Measurements from ENCODE around the gene TPBGL. TPM values are rescaled to one million over a fixed set of nuclear protein-coding genes. Genes with fewer than 3 reads are reported as not detected.

TPBGL gene
- total RNA-seq, 1 experiment from 2014 or later = not detected

- H3K4me3 ChIP-seq (ENCODE audit: low read length) = peak overlapping the region; percentile 65
- H3K9me2 ChIP-seq (replicated peaks; ENCODE audit: low read length) = no peaks in the 10 kb centered on the region
- POLR2A ChIA-PET (ENCODE audit: unreplicated experiment) = no interaction called here
- H3K36me3 ChIP-seq (ENCODE audit: low read depth, low read length) = no peaks in the 10 kb centered on the region
- H3F3A ChIP-seq (ENCODE audit: low read length, unreplicated experiment) = no peaks in the 10 kb centered on the region
- peak; percentile 95 for ATAC-seq
- peak; percentile 94 for DNase-seq
- H2AFZ ChIP-seq (ENCODE audit: low read length) = peak overlapping the region; percentile 80; the same call in 1 of the 2 replicates
- H3K79me2 ChIP-seq (ENCODE audit: low read length) = no peaks in the 10 kb centered on the region
- intact Hi-C loops (cut with micrococcal nuclease) = no loop called here
- no peaks in the 10 kb centered on the region for H4K20me1 ChIP-seq (ENCODE audit: low read length)
- peak overlapping the region; percentile 83 for H3K4me2 ChIP-seq (ENCODE audit: low read length)
- TF ChIP-seq CTCF (conservative IDR thresholded peaks at IDR 0.05; ENCODE audit: low read depth, low read length) (peak; percentile 70), EZH2 (IDR thresholded peaks at IDR 0.05; ENCODE audit: low read length, unreplicated experiment) (no peak), EZH2phosphoT487 (IDR thresholded peaks at IDR 0.05; ENCODE audit: borderline replicate concordance, low read length) (no peak)
- no peak overlapping the region for H3K9ac ChIP-seq (ENCODE audit: low read length)
- peaks cover 53% of the 10 kb centered on the region for H3K27me3 ChIP-seq (ENCODE audit: low read length)
- no TSS peak for BruUV-seq (replicated peaks)
- CTCF ChIA-PET = interaction anchor here (0.6 to 1.9 kb wide), 5 partner anchors 36 to 253 kb away, joined by 3 to 15 read pairs (median 3); partner anchors contain the start of gene NEU3
- no peaks in the 10 kb centered on the region for H3K9me3 ChIP-seq (ENCODE audit: low read length)
- H3K27ac ChIP-seq (ENCODE audit: low read length) = no peak overlapping the region
- H3K4me1 ChIP-seq (ENCODE audit: insufficient read depth, low read length) = peaks cover 4% of the 10 kb centered on the region; the same call in 1 of the 2 replicates
Measured at GRCh38 chr11:75241036-75241905, 697 bp downstream of the TPBGL start.

DNA sequence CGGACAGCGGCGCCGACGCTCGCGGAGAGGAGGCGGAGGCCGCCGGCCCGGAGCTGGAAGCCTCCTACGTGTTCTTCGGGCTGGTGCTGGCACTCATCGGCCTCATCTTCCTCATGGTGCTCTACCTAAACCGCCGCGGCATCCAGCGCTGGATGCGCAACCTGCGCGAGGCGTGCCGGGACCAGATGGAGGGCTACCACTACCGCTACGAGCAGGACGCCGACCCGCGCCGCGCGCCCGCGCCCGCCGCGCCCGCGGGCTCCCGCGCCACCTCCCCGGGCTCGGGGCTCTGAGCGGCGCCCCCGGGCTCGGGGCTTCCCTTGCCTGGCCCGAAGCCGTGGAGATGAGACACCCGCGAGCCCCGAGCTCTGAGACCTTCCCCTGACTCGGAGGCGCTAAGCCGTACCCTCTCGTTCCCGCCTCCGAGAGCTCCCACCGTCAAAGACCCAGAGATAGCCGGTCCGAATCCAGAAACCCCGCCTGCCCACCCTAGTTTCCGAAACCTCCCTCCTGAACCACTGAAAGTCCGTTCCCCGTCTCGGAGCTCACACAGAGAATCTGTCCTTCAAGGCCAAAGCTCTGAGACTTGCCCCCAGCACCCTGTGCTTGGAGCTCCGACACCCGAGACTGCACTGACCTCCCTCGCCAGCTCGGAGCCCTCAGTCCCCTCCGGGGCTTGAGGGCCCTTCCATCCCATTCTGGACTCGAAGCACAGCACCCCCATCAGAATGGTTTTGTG, 1.5 kb downstream of the TPBGL start:
- DNase-seq (no peak), ATAC-seq (peak; percentile 15)
- Histone ChIP-seq H4K20me1 (ENCODE audit: low read length) (no peaks in the 10 kb centered on the region), H2AFZ (ENCODE audit: low read length) (peak overlapping the region; percentile 80), H3K4me3 (ENCODE audit: low read length) (peak overlapping the region; percentile 65), H3K4me2 (ENCODE audit: low read length) (peak overlapping the region; percentile 83), H3K79me2 (ENCODE audit: low read length) (no peaks in the 10 kb centered on the region), H3K9me3 (ENCODE audit: low read length) (no peaks in the 10 kb centered on the region), H3K27me3 (ENCODE audit: low read length) (peaks cover 53% of the 10 kb centered on the region), H3K4me1 (ENCODE audit: insufficient read depth, low read length) (peaks cover 4% of the 10 kb centered on the region; the same call in 1 of the 2 replicates), H3K9me2 (replicated peaks; ENCODE audit: low read length) (no peaks in the 10 kb centered on the region), H3F3A (ENCODE audit: low read length, unreplicated experiment) (no peaks in the 10 kb centered on the region), H3K36me3 (ENCODE audit: low read depth, low read length) (no peaks in the 10 kb centered on the region), H3K9ac (ENCODE audit: low read length) (no peak overlapping the region), H3K27ac (ENCODE audit: low read length) (no peak overlapping the region)
- TF ChIP-seq EZH2phosphoT487 (IDR thresholded peaks at IDR 0.05; ENCODE audit: borderline replicate concordance, low read length) = no peak
- TF ChIP-seq EZH2 (IDR thresholded peaks at IDR 0.05; ENCODE audit: low read length, unreplicated experiment) = no peak
- no peak; the same call in 1 of the 2 replicates for TF ChIP-seq CTCF (conservative IDR thresholded peaks at IDR 0.05; ENCODE audit: low read depth, low read length)
- intact Hi-C loops (cut with micrococcal nuclease) = no loop called here
- ChIA-PET CTCF (interaction anchor here (0.9 to 1.9 kb wide), 4 partner anchors 37 to 253 kb away, joined by 3 to 12 read pairs (median 3); partner anchors contain the start of gene NEU3), POLR2A (ENCODE audit: unreplicated experiment) (no interaction called here)
- no TSS peak for BruUV-seq (replicated peaks)

Measured in PC-3 (cell line).